Raji (cell line): Measurements from ENCODE around the gene MED13L.

ENCODE experiments used
- POLR2A ChIP-seq: IDR thresholded peaks from 2 replicates; pipeline ENCODE4 v1.6.1; 2011; ENCODE audit warnings: low read depth, low read length, control low read depth; ENCODE audit not compliant: insufficient read depth

The MED13L gene

GRCh38 chr12:116267948-116268347 is 9.5 kb downstream of the MED13L start:
- TF ChIP-seq POLR2A: no peak

DNA sequence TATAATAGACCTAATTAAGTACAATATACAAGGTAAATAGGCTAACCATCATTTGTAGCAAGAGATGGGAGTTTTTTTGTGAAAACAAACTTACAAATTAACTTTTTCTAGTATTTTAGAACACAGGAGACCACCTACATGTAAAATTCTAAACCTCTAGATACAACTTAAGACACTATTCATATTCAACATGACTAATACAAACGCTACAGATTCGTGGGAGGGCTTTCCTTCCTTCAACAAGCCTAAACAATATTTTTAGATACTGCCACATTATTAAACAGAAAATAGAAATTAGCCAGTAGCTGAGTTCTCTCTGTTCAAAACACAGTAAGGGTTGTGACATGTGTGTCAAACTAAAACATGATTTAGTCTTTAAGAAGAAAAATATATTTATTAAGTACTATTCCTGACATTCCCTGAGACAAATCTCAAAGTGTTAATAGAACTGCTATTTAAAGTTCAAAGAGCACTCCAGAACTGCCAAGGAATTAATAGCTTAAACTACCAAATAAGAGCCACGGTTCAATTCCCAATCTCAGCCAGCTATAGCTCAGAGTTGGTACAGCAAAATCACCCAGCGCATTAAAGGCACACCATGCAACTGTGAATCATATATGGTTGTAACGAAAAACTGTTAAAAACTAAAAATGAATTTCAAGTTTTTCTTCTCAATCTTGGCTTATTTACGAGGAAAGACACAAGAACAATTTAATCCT is 10.7 kb downstream of the MED13L start:
- no peak for TF ChIP-seq POLR2A

DNA sequence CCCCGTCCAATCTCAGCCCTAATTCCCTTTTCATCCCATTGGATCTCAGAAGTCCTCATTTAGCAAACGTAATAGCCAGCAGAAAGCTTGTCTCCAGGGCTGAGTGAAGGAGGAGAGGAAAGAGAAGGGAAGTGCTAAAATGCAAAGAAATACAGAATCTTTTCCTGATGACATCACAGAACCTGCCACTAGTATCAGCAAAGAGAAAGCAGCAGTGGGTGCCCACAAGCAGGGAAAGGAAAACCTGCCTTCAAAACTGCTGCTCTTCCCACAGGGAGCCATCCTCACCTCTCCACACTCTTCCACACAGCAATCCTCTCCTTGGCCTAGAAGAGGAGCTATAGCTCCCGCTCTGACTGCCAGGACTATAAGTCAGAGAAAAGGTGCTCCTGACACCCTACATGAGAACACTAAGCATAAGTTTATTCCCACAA is 11.3 kb downstream of the MED13L start:
- no peak for TF ChIP-seq POLR2A

GRCh38 chr12:116265351-116266147 is 11.9 kb downstream of the MED13L start:
- no peak for TF ChIP-seq POLR2A

- no peak for TF ChIP-seq POLR2A
Measured at GRCh38 chr12:116264525-116265070, 12.9 kb downstream of the MED13L start.

- TF ChIP-seq POLR2A: no peak
Measured at GRCh38 chr12:116263844-116264243, 13.6 kb downstream of the MED13L start.

GRCh38 chr12:116263431-116263830 is 14.1 kb downstream of the MED13L start:
- no peak for TF ChIP-seq POLR2A

DNA sequence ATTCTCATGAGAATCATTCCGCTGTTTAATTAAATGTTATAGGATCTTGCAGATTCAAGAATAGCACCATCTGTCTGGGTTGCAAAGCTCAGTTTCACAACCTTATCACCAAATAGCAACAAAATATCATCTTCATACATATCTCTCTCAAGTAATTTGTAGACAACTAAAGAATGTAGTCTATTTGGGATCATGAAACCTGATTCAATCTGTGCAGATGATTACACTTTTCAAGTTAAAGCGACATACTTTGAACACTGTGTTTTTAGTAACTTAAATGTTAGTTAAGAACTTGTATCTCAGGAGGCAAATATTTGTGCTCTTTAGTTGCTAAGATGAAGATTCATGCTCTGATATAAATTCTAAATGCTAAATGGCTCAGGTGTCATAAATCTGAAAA is 14.8 kb downstream of the MED13L start:
- no peak for TF ChIP-seq POLR2A

- no peak for TF ChIP-seq POLR2A
Measured at GRCh38 chr12:116261525-116262100, 15.9 kb downstream of the MED13L start.

- TF ChIP-seq POLR2A: no peak
Measured at GRCh38 chr12:116259800-116260577, 17.5 kb downstream of the MED13L start.

DNA sequence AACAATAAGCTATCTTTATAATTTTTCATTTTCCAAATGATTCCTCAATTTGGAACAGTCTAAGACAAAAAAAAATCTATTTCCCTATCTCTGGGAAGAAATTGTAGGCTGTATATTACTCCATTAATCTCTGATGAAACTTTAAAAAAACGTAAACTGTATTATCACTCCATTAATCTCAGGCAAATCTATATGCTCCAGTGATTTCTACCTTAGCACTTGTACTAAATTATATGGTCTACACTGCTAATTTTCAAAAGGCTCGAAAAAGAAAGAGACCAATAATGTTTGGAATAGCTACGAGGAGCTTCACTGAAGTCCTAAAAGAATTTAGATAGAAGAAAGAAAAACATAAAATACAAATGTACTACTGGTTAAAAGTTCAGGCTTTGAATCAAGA is 19.7 kb downstream of the MED13L start:
- no peak for TF ChIP-seq POLR2A

DNA sequence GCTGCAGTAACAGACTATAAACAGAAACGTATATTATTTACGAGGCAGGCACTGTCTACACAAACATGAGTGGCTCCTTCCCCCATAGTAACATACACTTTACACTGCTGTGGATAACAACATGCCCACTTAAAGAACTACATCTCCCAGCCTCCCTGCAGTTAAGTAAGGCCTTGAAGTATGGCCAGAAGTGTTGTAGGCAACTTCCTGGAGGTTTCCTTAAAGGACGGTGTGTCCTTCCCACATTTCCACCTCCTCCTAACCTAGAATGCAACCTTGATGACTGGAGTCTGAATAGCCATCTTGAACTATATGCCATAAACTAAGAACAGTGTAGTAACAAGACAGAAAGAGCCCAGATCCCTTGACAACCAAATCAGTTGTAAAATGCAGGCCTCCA is 20.3 kb downstream of the MED13L start:
- no peak for TF ChIP-seq POLR2A

- no peak for TF ChIP-seq POLR2A
Measured at GRCh38 chr12:116249938-116250337, 27.6 kb downstream of the MED13L start.

- TF ChIP-seq POLR2A: no peak
Measured at GRCh38 chr12:116248930-116249329, 28.6 kb downstream of the MED13L start.

- TF ChIP-seq POLR2A: no peak
Measured at GRCh38 chr12:116248433-116248832, 29.1 kb downstream of the MED13L start.
